ENCODE measurements around the gene FREM3.

FREM3 gene

GRCh38 chr4:143668930-143669552, 31.4 kb downstream of the FREM3 start:
- no peak for DNase-seq (ENCODE audit: low read depth, low spot score)

- DNase-seq (ENCODE audit: low read depth, low spot score), result no peak
These were observed 33.0 kb downstream of the FREM3 start for GRCh38 chr4:143667461-143667860.

DNA sequence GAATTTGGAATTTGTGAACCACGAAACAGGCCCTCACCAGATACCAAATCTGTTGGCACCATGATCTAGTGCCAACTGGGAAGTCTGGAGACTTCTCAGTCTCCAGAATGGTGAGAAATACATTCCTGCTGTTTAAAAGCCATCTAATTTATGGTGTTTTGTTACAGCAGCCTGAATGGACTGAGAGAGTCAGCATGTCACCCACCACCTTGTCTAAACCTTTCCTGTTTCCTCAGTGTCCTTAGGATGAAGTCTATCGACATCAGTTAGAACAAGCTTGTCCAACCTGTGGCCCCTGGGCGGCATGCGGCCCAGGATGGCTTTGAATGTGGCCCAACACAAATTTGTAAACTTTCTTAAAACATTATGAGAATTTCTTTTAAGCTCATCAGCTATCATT, 42.1 kb downstream of the FREM3 start:
- no peak for DNase-seq (ENCODE audit: low read depth, low spot score)

GRCh38 chr4:143654571-143654970, 45.9 kb downstream of the FREM3 start:
- no peak for DNase-seq (ENCODE audit: low read depth, low spot score)

DNA sequence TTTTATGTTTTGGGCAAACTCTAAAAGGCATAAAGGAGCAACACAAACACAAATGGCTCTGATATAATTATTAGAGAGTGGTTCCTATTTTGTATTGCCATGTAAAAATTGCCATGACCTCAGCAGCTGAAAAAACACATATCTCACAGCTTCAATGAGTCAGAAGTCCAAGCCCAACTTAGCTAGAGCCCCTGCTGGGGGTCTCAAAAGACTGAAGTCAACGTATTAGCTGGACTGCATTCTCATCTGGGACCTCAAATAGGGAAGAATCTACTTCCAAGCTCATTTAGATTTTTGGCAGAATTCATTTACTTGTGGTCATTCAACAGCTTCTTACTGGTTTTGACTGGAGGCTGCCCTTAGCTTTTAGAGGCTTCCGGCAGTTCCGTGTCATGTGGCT, 47.4 kb downstream of the FREM3 start:
- peak; percentile 63 for DNase-seq (ENCODE audit: low read depth, low spot score)

DNA sequence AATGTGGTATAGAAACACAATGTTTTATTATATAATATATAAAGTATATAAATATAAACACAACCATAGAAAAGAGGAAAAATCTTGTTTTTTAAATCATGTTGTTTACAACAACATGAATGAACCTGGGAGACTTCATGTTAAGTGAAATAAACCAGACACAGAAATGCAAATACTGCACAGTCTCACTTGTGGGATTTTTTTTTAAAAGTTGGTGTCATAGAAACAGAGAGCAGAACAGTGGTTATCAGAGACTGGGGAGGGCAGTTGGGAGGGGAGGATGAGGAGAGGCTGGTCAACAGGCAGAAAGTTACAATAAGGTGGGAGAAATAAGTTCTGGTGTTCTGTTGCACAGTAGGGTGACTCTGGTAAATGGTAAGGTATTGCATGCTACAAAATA, 57.1 kb downstream of the FREM3 start:
- no peak for DNase-seq (ENCODE audit: low read depth, low spot score)

DNA sequence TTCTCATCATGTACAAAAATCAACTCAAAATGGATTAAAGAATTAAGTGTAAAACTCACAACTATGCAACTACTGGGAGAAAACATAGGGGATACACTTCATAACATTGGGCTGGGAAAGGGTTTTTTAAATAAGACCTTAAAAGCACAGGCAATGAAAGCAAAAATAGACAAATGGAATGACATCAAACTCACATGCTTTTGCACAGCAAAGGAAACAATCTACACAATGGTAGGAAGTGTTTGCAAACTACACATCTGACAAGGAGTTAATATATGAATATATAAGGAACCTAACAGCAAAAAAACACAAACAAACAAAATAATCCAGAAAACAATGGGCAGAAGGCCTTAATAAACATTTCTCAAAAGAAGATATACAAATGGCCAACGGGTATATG, 57.9 kb downstream of the FREM3 start:
- no peak for DNase-seq (ENCODE audit: low read depth, low spot score)

- no peak for DNase-seq (ENCODE audit: low read depth, low spot score)
These were observed 59.1 kb downstream of the FREM3 start for GRCh38 chr4:143641361-143641760.

DNA sequence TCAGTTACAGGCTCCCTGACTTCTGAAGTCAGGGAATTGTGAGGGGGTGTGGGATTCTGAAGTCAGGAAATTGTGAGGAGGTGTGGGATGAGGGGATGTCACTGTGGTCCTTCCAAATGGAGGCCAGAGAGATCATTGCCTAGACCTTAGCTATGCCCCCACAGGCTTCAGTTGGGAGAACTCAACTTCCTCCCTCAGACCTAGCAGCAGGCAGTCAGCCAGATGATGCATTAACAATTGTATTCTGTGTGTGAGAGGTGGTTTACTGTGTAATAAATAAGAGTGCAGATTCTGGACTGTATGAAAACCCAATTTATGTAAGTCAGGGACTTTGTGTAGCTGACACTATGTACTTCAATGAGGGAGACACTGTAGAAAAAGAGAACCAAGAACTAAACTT, 65.7 kb downstream of the FREM3 start:
- no peak for DNase-seq (ENCODE audit: low read depth, low spot score)

- DNase-seq (ENCODE audit: low read depth, low spot score), result no peak
These were observed 66.6 kb downstream of the FREM3 start for GRCh38 chr4:143633833-143634232.

DNA sequence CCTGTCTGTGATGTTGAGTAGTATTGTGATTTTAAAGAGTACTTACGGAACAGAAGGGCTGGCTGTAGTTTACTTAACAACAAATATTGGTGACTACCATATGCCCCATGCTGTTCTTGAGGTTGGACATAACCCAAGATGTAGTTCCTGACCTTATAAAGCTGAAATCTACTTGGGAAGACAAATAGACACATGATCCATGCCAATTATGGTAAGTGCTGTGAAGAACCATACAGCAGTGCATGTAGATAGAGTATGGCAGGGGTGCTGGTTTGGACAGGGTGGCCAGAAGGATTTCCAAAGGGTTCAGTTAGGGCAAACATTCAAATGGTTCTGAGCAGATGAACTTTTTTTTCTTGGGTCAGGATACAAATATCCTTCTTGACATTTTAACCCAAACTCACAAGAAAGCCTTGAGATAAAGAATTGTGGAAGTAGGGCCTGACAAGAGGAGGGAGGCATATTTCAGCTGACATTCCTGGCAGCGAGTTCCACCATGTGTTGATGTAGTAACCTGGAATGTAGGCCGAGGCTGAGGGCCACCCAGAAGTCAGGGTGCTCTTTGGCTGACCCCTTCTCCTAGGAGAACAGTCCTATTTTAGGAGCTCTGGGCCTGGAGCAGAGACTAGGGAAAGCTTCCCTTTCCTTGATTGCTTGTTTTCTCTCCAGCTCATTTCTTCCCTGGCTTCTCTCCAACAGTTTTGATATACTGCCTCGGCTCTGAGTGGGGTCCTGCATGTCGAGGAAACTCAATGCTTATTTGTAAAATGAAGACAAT, 74.2 kb downstream of the FREM3 start:
- peak; percentile 17 for DNase-seq (ENCODE audit: low read depth, low spot score)

GRCh38 chr4:143625632-143626031, 74.8 kb downstream of the FREM3 start:
- DNase-seq (ENCODE audit: low read depth, low spot score), result no peak

DNA sequence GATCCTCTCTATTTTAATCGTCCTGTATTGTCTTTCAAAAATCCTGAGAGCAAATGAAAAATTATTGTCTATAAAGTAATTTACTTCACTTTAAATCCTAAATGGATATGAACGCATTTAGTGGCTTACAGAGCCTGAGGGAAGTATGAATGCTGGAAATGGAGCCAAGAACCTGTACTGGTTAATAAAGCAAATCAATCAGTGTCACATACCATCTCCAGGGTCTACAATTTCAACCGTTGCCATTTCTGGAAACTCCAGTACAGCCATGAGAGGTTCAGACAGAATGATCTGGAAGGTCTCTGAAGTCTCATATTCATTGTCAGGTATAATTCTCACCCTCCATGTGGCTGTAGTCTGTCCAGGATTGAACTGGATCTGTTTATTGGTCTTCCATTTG, 76.6 kb downstream of the FREM3 start:
- no peak for DNase-seq (ENCODE audit: low read depth, low spot score)

DNA sequence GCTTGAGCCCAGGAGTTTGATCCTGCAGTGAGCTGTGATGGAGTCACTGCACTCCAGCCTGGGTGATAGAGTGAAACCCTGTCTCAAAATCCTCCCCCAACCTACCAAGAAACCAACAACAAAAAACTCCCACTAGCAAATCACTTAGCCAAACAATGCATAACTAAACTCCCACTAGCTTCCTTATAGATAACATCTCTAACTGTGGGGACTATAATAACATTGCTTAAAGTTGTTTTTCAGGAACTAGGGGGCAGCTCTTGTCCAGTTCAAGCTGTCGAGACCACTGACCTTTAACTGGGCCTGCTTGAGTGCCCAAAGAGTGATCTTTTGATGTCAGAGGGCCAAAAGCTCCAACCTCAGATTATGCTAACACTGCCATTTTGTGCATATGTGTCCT, 81.7 kb downstream of the FREM3 start:
- no peak for DNase-seq (ENCODE audit: low read depth, low spot score)

- DNase-seq (ENCODE audit: low read depth, low spot score), result no peak
These were observed 82.3 kb downstream of the FREM3 start for GRCh38 chr4:143617994-143618679.

- no peak for DNase-seq (ENCODE audit: low read depth, low spot score)
These were observed 83.7 kb downstream of the FREM3 start for GRCh38 chr4:143616771-143617170.

- DNase-seq (ENCODE audit: low read depth, low spot score), result no peak
These were observed 91.0 kb downstream of the FREM3 start for GRCh38 chr4:143609492-143609891.

- DNase-seq (ENCODE audit: low read depth, low spot score), result no peak
These were observed 94.0 kb downstream of the FREM3 start for GRCh38 chr4:143606480-143606879.

DNA sequence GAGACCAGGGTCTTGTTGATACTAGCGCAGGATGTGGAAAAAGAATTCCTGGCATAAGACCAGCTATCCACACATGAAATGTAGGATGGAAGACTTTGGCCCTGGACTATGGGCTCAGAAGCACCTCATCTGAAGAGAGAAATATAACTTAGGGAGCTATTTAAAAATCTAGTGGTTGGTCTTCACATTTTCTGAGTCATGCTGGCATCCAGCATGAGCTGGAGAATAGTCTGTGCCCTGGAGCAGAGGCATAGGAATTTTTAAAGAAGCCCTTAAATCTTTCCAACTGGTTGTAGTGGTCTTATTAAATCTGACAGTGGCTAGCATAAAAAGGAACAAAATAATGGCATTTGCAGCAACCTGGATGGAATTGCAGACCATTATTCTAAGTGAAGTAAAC, 100.6 kb downstream of the FREM3 start:
- DNase-seq (ENCODE audit: low read depth, low spot score), result no peak

- no peak for DNase-seq (ENCODE audit: low read depth, low spot score)
These were observed 101.7 kb downstream of the FREM3 start for GRCh38 chr4:143598816-143599215.

GRCh38 chr4:143597276-143597675, 103.2 kb downstream of the FREM3 start:
- DNase-seq (ENCODE audit: low read depth, low spot score), result no peak

GRCh38 chr4:143587703-143588102, 112.8 kb downstream of the FREM3 start:
- no peak for DNase-seq (ENCODE audit: low read depth, low spot score)

GRCh38 chr4:143586080-143586479, 114.4 kb downstream of the FREM3 start:
- no peak for DNase-seq (ENCODE audit: low read depth, low spot score)

Measured in brain pericyte (primary cell).